Measurements from ENCODE around the gene MBTPS2.

Gene MBTPS2

DNA sequence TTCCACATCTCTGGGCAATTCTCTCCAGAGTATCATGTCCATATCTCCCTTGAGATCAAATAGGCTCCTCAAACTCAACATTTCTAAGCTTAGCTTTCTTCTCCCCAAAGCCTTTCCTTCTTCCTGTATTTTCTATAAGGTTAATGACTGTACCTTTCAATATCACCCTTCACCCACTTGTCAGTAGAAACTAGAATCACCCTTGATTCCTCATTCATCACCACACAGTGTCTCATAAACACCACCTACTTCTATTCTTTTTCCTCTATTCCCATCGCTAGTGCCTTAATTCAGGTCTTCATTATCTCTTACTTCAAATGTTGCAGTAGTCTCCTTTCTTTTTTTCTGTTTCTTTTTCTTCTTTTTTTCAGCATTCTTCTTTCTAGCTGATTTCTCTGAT is 72.8 kb downstream of the MBTPS2 start:
- no peaks in the 10 kb centered on the region for H3K9me3 ChIP-seq
- no peak for DNase-seq
- no peak overlapping the region for H3K4me3 ChIP-seq (ENCODE audit: low read depth, low read length)
- TF ChIP-seq CTCF (IDR thresholded peaks at IDR 0.05; ENCODE audit: low read depth, low read length), result no peak
- no peaks in the 10 kb centered on the region for H3K4me1 ChIP-seq
- no peaks in the 10 kb centered on the region for H3K27me3 ChIP-seq
- no peaks in the 10 kb centered on the region for H3K36me3 ChIP-seq

- Histone ChIP-seq H3K4me1 (no peaks in the 10 kb centered on the region), H3K27me3 (no peaks in the 10 kb centered on the region), H3K9me3 (no peaks in the 10 kb centered on the region), H3K4me3 (ENCODE audit: low read depth, low read length) (no peak overlapping the region), H3K36me3 (no peaks in the 10 kb centered on the region)
- DNase-seq, result no peak
- TF ChIP-seq CTCF (IDR thresholded peaks at IDR 0.05; ENCODE audit: low read depth, low read length), result no peak
Observed at GRCh38 chrX:21912989-21913388, 73.6 kb downstream of the MBTPS2 start.

GRCh38 chrX:21926116-21926515 is 86.7 kb downstream of the MBTPS2 start:
- Histone ChIP-seq H3K4me3 (ENCODE audit: low read depth, low read length) (no peak overlapping the region), H3K27me3 (no peaks in the 10 kb centered on the region), H3K9me3 (no peaks in the 10 kb centered on the region), H3K4me1 (no peaks in the 10 kb centered on the region), H3K36me3 (no peaks in the 10 kb centered on the region)
- no peak for TF ChIP-seq CTCF (IDR thresholded peaks at IDR 0.05; ENCODE audit: low read depth, low read length)
- no peak for DNase-seq

DNA sequence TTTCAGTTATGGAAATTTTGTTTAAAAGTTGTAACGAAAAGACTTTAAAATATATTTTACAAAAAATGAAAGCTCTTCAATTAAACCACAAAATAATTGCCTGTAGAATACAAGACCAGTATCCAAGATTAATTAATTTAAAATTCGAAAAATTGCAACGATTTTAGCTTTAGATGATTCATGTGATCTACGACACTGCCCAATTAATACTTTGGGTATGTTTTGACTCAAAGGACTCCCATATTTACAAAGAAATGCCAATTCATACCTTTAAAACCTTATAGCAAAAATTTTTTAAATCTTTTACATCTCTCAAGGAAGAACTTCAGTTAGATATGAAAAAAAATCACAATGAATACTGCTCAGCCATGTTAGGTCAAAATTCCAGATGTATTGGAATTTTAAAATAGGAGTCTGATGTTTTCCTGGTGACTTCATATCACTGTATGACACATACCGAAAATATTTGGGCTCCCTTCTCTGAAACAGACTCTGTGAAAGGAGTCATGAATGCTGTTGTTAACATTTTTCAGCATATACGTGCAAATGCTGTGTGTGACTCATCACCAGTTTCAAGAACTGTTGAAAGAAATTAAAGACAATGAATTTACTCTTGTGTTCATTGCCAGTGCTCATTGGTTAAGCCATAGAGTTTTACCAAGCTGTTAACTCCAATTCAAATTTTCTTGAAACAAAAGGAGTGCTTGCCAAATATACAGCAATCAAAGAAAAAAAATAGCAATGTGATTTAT is 87.3 kb downstream of the MBTPS2 start:
- no peaks in the 10 kb centered on the region for H3K36me3 ChIP-seq
- H3K9me3 ChIP-seq, result no peaks in the 10 kb centered on the region
- H3K27me3 ChIP-seq, result no peaks in the 10 kb centered on the region
- H3K4me3 ChIP-seq (ENCODE audit: low read depth, low read length), result no peak overlapping the region
- TF ChIP-seq CTCF (IDR thresholded peaks at IDR 0.05; ENCODE audit: low read depth, low read length), result no peak
- no peaks in the 10 kb centered on the region for H3K4me1 ChIP-seq
- no peak for DNase-seq

DNA sequence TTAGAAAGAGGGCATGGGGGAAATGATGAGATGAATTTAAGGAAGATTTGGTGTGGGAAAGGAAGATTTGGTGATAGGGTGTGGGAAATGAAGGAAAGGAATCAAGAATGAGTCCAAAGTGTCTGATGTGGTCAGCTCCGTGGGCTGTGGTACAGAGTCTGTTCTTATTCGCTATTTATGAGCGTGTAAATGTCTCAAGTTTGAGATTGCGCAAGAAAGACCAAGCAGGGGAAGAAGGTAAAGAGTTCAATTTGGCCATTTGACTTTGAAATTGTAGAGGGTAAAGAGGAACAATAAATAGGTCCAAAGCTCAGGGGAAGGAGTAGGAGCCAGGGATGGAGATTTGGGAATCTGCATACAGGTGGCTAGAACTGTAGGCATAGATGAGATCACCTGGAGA is 89.8 kb downstream of the MBTPS2 start:
- no peak for DNase-seq
- no peak for TF ChIP-seq CTCF (IDR thresholded peaks at IDR 0.05; ENCODE audit: low read depth, low read length)
- Histone ChIP-seq H3K36me3 (no peaks in the 10 kb centered on the region), H3K27me3 (no peaks in the 10 kb centered on the region), H3K4me3 (ENCODE audit: low read depth, low read length) (no peak overlapping the region), H3K4me1 (no peaks in the 10 kb centered on the region), H3K9me3 (no peaks in the 10 kb centered on the region)

- no peak for DNase-seq
- H3K9me3 ChIP-seq, result no peaks in the 10 kb centered on the region
- H3K4me3 ChIP-seq (ENCODE audit: low read depth, low read length), result no peak overlapping the region
- no peaks in the 10 kb centered on the region for H3K27me3 ChIP-seq
- H3K4me1 ChIP-seq, result no peaks in the 10 kb centered on the region
- no peaks in the 10 kb centered on the region for H3K36me3 ChIP-seq
- TF ChIP-seq CTCF (IDR thresholded peaks at IDR 0.05; ENCODE audit: low read depth, low read length), result no peak
Observed at GRCh38 chrX:21930986-21931385, 91.6 kb downstream of the MBTPS2 start.
